HT-29 (cell line): ENCODE results near the gene ACYP1. TPM values are rescaled to one million over a fixed set of nuclear protein-coding genes. Genes with fewer than 3 reads are reported as not detected.
"Not testable (repeated sequence)": the region's sequence is repeated elsewhere in the genome, so short reads cannot be mapped to it uniquely, and the experiment has no call there.

ENCODE experiments used
- DNase-seq: peaks from one replicate; pipeline ENCODE4 v3.0.0-alpha.2; 2015; ENCODE audit warnings: low spot score
- total RNA-seq: library from RNA; depleted of rRNA; stranded (reverse); fragments of >200 nt; shearing (Covaris generic); gene quantifications from 2 replicates; pipeline ENCODE4 v1.2.3, GENCODE V29; 2014

The ACYP1 gene
- total RNA-seq, 1 experiment from 2014 or later, result 26.8 TPM

DNA sequence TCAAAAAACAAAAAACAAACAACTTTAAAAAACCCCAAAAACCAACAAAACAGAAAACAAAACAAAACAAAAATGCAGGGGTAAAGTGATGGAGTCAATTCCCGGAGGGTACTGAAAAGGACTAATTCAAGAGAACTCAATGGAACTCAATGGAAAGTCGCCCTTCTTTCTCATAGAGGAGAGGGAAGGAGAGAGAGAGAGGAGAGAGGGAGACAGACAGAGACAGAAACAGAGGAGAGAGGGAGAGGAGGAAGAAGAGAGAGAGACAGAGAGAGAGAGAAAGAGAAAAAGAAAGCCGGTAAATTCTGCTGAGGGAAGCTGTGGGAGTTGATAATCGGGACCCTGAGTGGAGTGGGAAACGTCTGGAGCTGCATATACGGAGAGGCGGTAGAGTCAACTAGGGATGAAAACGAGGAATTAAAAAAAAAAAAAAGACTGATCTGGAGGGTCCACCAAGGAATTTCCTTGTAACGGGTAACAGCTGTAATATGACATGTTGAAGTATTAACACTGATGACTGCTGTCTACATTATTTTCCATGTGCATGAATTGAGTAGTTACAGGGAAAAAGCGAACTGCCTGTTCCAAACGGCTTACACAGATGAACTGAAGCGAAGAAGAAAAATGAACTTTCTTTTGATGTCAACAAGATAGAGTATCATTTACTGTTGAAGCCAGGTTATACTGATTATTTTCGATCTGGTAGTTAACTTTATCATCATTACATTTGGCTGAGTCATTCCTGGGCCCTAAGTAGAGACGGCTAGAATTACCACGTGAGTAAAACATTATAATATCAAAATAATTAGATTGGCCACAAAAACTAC, 4.7 kb upstream of the ACYP1 start:
- peak; percentile 51 for DNase-seq

GRCh38 chr14:75067765-75068164, 3.9 kb upstream of the ACYP1 start:
- not testable (repeated sequence) for DNase-seq

- no peak for DNase-seq
Observed at GRCh38 chr14:75067212-75067611, 3.4 kb upstream of the ACYP1 start.

GRCh38 chr14:75066691-75067090, 2.9 kb upstream of the ACYP1 start:
- no peak for DNase-seq

- no peak for DNase-seq
Observed at GRCh38 chr14:75064205-75064567, 362 bp upstream of the ACYP1 start.

- DNase-seq, result no peak
Observed at GRCh38 chr14:75063013-75063412, 811 bp downstream of the ACYP1 start.

- no peak for DNase-seq
Observed at GRCh38 chr14:75060420-75060819, 3.4 kb downstream of the ACYP1 start.

- no peak for DNase-seq
Observed at GRCh38 chr14:75059642-75060041, 4.2 kb downstream of the ACYP1 start.

- DNase-seq, result no peak
Observed at GRCh38 chr14:75054421-75054820, 9.4 kb downstream of the ACYP1 start.

DNA sequence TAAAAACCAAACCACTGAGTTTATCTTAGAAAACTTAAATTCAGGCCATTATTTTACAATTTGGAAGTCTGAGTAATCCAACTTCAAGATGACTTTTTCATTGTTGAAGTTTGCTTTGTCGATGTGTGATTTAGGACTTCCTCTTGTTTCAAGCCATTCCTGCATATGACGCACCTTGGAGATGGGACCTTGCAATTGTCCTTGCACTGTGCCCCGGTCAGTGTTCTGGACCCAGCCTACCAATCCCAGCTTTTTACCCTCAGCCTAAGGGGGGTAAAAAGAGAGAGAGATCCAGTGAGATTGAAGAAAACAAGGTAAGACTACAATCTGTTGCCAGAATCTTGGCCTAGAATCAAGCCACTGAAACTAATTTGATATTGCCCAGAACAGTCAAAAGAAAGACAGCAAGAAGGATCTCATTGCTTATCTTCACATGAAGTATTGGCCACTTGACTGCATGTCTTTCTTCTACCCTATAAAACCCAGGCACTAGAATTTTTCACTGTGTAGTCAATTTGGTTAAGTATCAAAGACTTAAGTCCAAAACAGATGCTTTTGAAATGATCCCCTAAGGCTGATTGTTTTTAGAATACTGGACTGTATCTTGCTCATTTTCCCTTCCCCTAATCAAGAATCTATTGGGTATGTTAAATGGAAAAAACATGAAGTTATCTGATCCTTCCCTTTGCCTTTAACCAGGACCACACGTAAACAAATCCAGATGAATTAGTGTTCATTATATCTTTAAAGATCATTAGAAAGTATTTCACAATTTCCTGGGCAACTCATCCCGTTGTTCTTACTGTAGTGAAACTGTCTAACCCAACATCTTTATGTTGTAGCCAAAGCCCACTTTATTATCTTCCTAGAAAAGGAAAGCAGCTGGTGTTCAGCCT, 10.2 kb downstream of the ACYP1 start:
- DNase-seq, result no peak

DNA sequence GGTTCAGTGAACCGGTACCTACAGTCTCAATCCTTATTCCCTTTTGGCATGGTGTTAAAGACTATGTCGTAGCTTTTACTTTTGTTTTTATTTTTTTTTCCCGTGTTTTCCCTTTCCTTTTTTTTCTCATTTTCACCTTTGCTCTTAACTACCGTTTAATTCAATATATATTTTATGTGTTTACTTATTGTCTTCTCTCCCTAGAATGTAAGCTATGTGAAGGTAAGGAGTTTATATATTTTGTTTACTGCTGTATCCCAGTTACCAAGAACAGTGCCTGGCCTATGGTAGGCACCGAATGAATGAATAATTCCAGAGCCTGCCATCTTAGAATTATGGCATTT, 12.3 kb downstream of the ACYP1 start:
- DNase-seq, result no peak

GRCh38 chr14:75050852-75051555, 12.8 kb downstream of the ACYP1 start, which contains the start of gene MLH3:
TSS of gene MLH3 (minus strand) at chr14:75051467. CDS start at chr14:75049655, 1,812 bp downstream.
- DNase-seq, result peak; percentile 86

- DNase-seq, result no peak
Observed at GRCh38 chr14:75049731-75050201, 14.1 kb downstream of the ACYP1 start.

- no peak for DNase-seq
Observed at GRCh38 chr14:75049136-75049535, 14.7 kb downstream of the ACYP1 start.

DNA sequence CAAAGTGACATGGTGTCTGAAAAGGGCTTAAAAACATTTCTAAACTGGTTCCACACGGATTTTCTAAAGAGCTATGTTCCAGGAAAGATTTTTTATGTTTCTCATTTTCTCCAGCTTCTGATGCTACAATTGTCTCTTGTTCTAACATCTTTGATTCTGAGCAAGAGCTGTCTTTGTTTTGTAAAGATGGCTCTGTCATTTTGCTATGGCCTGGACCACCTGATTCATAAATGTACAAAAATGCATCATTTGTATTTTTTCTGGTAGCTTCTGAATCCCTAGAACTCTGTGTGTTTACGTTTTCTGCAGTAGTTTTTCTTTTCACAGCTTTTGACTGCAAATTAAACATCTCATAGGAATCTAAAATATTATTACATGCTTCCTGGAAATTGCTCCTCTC, 15.7 kb downstream of the ACYP1 start:
- no peak for DNase-seq

GRCh38 chr14:75047506-75047905, 16.3 kb downstream of the ACYP1 start:
- DNase-seq, result no peak

DNA sequence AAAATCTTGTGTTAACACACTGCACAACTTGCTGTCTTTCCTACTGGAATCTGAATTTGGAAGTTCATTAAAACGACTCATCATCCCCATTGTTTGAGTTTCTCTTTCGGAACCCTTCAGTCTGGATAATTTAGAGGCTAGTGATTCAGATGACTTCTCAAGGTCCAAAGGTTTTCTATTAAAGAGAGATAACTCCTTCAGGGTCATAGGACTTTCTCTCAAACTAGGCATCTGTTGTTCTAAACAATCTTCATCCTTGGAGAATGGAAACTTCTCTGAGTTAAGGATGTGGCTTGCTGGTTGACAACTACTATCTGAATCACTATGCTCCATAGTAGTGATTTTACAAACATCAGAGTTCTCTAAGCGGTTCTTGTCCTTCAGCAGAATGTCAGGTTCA, 16.9 kb downstream of the ACYP1 start:
- no peak for DNase-seq

- DNase-seq, result no peak
Observed at GRCh38 chr14:75046275-75046674, 17.5 kb downstream of the ACYP1 start.

DNA sequence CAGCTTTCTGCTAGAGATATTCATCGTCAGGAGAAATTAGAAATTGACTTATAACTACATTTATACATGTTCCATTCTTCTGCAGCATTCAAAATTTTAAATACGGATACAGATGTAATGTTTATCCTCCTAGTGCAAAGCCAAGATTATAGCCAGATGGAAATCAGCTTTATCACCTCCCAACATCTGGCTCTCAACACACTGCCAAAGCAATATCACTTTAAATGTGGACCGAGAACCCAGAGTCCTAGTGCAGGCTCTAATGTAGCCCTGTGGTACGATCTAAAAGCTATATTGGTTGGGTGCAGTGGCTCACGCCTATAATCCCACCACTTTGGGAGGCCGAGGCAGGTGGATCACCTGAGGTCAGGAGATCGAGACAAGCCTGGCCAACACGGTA, 19.1 kb downstream of the ACYP1 start:
- no peak for DNase-seq

GRCh38 chr14:75044322-75044721, 19.5 kb downstream of the ACYP1 start:
- no peak for DNase-seq

- no peak for DNase-seq
Observed at GRCh38 chr14:75042035-75042434, 21.8 kb downstream of the ACYP1 start.

DNA sequence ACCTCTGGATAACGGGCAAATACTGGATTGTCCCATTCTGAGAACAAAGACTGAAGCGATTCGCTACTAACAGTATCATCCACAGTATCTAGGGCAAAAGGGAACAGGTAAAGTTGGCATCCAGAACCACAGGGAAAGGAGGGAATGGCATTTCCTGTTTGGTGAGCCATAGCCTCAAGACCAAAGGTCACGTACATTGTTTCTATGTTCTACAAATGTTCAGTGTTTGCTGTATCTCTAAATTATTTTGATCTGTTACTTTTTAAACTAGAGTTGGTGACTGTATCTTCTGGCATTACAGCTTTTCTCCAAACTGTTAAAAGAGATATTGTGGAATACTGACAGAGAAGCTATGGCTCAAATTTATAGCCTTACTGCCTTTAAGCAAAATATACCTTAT, 22.2 kb downstream of the ACYP1 start:
- peak; percentile 82 for DNase-seq
